ENCODE measurements around the gene PRRT4. TPM values are rescaled to one million over a fixed set of nuclear protein-coding genes. Genes with fewer than 3 reads are reported as not detected.

Gene PRRT4
- total and polyA plus RNA-seq, 2 of the 13 experiments (the other 11 are each of a cell fraction or from before 2014, with no cell fraction given): not detected

- DNase-seq (ENCODE audit: low spot score) (no peak), FAIRE-seq (no peak), ATAC-seq (no peak)
- BruUV-seq (replicated peaks): no TSS peak
- Histone ChIP-seq H3K79me2 (ENCODE audit: insufficient read depth, low read length) (no peaks in the 10 kb centered on the region), H3K36me3 (replicated peaks in 1 of 2; ENCODE audit: control insufficient read depth in 1 of 2, insufficient read depth in 2 of 2, low read length in 2 of 2) (peaks cover 14 to 26% of the 10 kb centered on the region in 2 experiments; a peak in 4 of 5 replicates), H3K9me3 (ENCODE audit: low read length) (no peaks in the 10 kb centered on the region), H4K20me1 (ENCODE audit: insufficient read depth, low read length) (no peaks in the 10 kb centered on the region; the same call in 1 of the 2 replicates), H3K4me2 (ENCODE audit: low read depth, low read length) (no peak overlapping the region), H2AFZ (ENCODE audit: low read length) (no peak overlapping the region), H3K27ac (ENCODE audit: extremely low read length, insufficient read depth, low read length) (no peak overlapping the region), H3K9ac (ENCODE audit: insufficient read depth, low read depth, low read length) (no peak overlapping the region), H3K4me3 (replicated peaks in 1 of 3; ENCODE audit: insufficient read depth in 1 of 3, low read depth in 2 of 3, low read length in 3 of 3) (no peak overlapping the region), H3K27me3 (ENCODE audit: control insufficient read depth in 1 of 2, insufficient read depth in 2 of 2, low read length in 2 of 2) (no peaks in the 10 kb centered on the region), H3K4me1 (ENCODE audit: insufficient read depth, low read length) (peaks cover 18% of the 10 kb centered on the region)
- WGBS (ENCODE audit: low lambda C conversion rate): 100% methylated on average over 2 of the region's 11 CpGs
- in situ Hi-C loops (cut with HindIII; ENCODE audit: extremely low pct_ligation_motif_present, low pct_unique_long_range_greater_than_20kb): loop anchor here (5.0 kb wide), 1 partner anchor 61 kb away; the partner anchor contains the start of gene HILPDA
- intact Hi-C loops (cut with micrococcal nuclease; ENCODE audit: unreplicated experiment): no loop called here
- ChIA-PET CTCF (ENCODE audit: low intra/inter-chr PET ratio, low total read pairs) (no interaction called here), POLR2A (no interaction called here)
- TF ChIP-seq ZNF556 (CRISPR knock-in tag; IDR thresholded peaks at IDR 0.05; ENCODE audit: borderline replicate concordance) (no peak), ZNF670 (CRISPR knock-in tag; IDR thresholded peaks at IDR 0.05; ENCODE audit: borderline replicate concordance) (no peak), HOXA3 (CRISPR knock-in tag; IDR thresholded peaks at IDR 0.05) (no peak)
Measured at GRCh38 chr7:128396357-128396756, 34.9 kb upstream of the PRRT4 start.

- H3K27ac ChIP-seq (ENCODE audit: extremely low read length, insufficient read depth, low read length): no peak overlapping the region
- no peak overlapping the region for H3K4me2 ChIP-seq (ENCODE audit: low read depth, low read length)
- H3K9ac ChIP-seq (ENCODE audit: insufficient read depth, low read depth, low read length): no peak overlapping the region
- H4K20me1 ChIP-seq (ENCODE audit: insufficient read depth, low read length): no peaks in the 10 kb centered on the region; the same call in 1 of the 2 replicates
- TF ChIP-seq BORCS8-MEF2B (CRISPR knock-in tag; IDR thresholded peaks at IDR 0.05) (no peak), SOX5 (CRISPR knock-in tag; IDR thresholded peaks at IDR 0.05; ENCODE audit: borderline replicate concordance) (no peak), POGK (CRISPR knock-in tag; conservative IDR thresholded peaks at IDR 0.05) (no peak), ZNF737 (CRISPR knock-in tag; IDR thresholded peaks at IDR 0.05; ENCODE audit: borderline replicate concordance) (no peak), TRIM24 (CRISPR knock-in tag; IDR thresholded peaks at IDR 0.05) (no peak), CHD4 (IDR thresholded peaks at IDR 0.05; ENCODE audit: borderline replicate concordance, low read length) (no peak), ZSCAN31 (CRISPR knock-in tag; IDR thresholded peaks at IDR 0.05; ENCODE audit: low read depth) (no peak), ZNF644 (CRISPR knock-in tag; IDR thresholded peaks at IDR 0.05; ENCODE audit: low read depth) (no peak), ZNF576 (CRISPR knock-in tag; IDR thresholded peaks at IDR 0.05) (no peak), GPN1 (CRISPR knock-in tag; IDR thresholded peaks at IDR 0.05; ENCODE audit: borderline replicate concordance) (no peak), ZNF558 (CRISPR knock-in tag; IDR thresholded peaks at IDR 0.05; ENCODE audit: borderline replicate concordance) (no peak), ZNF557 (CRISPR knock-in tag; IDR thresholded peaks at IDR 0.05) (no peak), E2F5 (CRISPR knock-in tag; conservative IDR thresholded peaks at IDR 0.05) (no peak), HOXA3 (CRISPR knock-in tag; IDR thresholded peaks at IDR 0.05) (no peak), KAT8 (CRISPR knock-in tag; IDR thresholded peaks at IDR 0.05) (no peak), ZNF335 (CRISPR knock-in tag; IDR thresholded peaks at IDR 0.05) (no peak)
- H3K27me3 ChIP-seq (ENCODE audit: control insufficient read depth in 1 of 2, insufficient read depth in 2 of 2, low read length in 2 of 2): no peaks in the 10 kb centered on the region
- no peak overlapping the region for H3K4me3 ChIP-seq (replicated peaks in 1 of 3; ENCODE audit: insufficient read depth in 1 of 3, low read depth in 2 of 3, low read length in 3 of 3)
- no peaks in the 10 kb centered on the region for H3K79me2 ChIP-seq (ENCODE audit: insufficient read depth, low read length)
- intact Hi-C loops (cut with micrococcal nuclease; ENCODE audit: unreplicated experiment): no loop called here
- DNase-seq (ENCODE audit: low spot score): no peak
- ChIA-PET CTCF (ENCODE audit: low intra/inter-chr PET ratio, low total read pairs) (no interaction called here), POLR2A (no interaction called here)
- in situ Hi-C loops (cut with HindIII; ENCODE audit: extremely low pct_ligation_motif_present, low pct_unique_long_range_greater_than_20kb): loop anchor here (5.0 kb wide), 1 partner anchor 62 kb away; the partner anchor contains the start of gene HILPDA
- no peak for ATAC-seq
- peaks cover 18% of the 10 kb centered on the region for H3K4me1 ChIP-seq (ENCODE audit: insufficient read depth, low read length)
- no peak overlapping the region for H2AFZ ChIP-seq (ENCODE audit: low read length)
- no peaks in the 10 kb centered on the region for H3K9me3 ChIP-seq (ENCODE audit: low read length)
- BruUV-seq (replicated peaks): no TSS peak
- H3K36me3 ChIP-seq (replicated peaks in 1 of 2; ENCODE audit: control insufficient read depth in 1 of 2, insufficient read depth in 2 of 2, low read length in 2 of 2): peaks cover 14 to 22% of the 10 kb centered on the region in 2 experiments; a peak in 4 of 5 replicates
- no peak for FAIRE-seq
- 98% methylated on average over 3 of the region's 3 CpGs for whole genome bisulfite sequencing (ENCODE audit: low lambda C conversion rate)
Measured at GRCh38 chr7:128395748-128396147, 34.3 kb upstream of the PRRT4 start.

All from HepG2 (cell line).